GM21576 (cell line): ENCODE data around the gene LPGAT1.

Source experiments
- ATAC-seq: cut with Tn5 transposase; IDR thresholded peaks from one replicate; pipeline ENCODE4 v1.9.1; 2021; ENCODE audit warnings: mild to moderate bottlenecking, moderate library complexity; ENCODE audit not compliant: unreplicated experiment

LPGAT1 gene

DNA sequence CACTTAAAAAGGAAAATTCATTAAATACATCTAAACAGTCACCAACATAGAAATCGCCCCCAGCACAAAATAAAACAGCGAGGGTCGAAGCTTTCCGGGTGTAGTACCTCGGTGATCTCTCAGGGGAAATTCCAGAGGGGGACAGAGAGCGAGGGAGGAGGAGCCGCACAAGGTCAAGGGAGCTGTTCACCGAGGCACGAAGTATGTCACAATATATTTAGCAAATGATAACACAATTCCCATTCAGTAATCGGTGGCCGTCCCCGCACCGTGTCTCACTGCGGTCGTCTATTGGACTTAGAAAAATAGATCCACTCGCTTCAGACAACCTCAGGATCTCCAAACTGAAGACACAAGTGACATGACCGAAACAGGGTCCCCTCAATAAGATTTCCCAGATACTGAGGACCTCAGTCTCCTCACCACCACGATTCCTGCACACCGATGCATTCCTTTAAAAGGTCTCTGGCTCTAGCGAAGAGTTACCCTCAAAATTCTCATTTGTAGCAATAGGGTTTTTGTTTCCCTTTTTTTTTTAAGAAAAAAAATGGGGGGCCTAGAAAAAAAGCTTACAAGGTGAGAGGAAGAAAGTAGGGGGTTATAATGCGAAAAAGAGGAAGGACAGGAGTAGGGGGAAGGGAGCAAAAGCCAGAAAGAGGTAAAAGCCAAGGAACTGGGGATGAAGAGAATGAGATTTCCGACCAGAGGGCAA, 1.1 kb downstream of the LPGAT1 start:
- no peak for ATAC-seq

DNA sequence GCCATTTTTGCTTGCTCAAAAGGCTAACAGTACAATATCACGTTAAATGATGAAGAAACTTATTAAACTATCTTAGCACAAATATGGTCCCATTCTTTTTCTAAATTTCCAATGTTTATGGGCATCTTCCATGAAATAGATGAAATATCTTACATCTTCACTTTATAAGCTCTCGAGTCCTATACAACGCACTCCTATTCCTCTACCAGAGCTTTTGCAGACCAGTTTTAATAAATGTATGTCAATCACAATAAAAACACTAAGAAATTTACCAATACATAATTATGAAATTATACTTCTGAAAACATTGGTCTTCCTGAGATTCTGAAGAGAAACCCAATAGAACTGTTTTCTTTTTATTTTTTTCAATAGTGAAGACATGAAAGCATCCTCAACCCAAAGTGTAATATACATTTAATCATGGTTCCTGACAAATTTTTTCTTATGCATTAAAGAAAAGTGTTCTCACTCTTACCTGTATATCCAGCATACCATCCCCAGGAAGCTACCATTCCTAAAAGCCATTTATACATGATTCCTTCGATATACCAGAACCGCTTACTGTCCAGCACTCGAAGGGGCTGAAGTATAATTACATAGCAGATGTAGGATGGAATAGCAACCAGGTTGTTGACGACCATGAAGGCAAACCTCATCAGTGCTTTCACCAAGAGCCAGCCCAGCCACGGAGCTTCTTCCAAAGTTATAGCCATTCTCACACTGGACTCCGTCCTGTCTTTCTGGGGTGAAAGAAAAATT, 1.8 kb downstream of the LPGAT1 start:
- no peak for ATAC-seq

DNA sequence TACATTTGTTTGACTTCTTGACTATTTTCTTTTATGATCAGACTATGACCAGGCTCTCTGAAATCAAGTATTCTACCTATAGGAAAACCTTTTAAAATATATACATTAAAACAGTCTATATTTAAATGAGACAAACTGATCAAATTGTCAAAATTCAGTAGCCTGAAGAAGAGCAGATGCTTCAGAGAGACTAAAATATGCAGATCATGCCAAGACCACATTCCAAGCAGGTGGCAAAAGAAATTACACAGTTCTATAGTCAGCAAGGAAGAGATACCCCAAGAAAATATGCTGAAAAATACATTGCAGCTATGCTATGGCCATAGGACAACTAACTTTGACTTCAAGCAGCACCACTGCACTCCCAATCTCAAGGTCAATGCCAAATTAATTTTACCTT, 3.5 kb downstream of the LPGAT1 start:
- ATAC-seq: no peak

DNA sequence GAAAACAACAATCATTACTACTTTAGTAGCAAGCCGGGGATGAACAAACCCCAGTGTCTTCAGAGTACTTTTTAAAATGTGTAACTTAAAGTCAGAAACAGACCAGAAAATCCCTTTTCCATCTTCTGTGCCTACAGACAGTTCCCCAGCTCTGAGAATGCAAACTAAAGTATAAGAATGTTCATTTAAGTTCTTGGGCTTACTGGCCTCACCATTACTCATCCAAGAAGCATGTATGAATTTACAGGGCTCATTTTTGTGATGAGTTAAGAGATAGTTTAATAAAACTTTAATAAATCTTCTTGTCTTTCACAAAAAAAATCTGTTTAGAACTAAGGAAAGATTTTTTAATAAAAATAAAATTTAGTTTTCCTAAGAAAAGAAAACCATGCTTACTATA, 4.6 kb downstream of the LPGAT1 start:
- ATAC-seq: no peak

DNA sequence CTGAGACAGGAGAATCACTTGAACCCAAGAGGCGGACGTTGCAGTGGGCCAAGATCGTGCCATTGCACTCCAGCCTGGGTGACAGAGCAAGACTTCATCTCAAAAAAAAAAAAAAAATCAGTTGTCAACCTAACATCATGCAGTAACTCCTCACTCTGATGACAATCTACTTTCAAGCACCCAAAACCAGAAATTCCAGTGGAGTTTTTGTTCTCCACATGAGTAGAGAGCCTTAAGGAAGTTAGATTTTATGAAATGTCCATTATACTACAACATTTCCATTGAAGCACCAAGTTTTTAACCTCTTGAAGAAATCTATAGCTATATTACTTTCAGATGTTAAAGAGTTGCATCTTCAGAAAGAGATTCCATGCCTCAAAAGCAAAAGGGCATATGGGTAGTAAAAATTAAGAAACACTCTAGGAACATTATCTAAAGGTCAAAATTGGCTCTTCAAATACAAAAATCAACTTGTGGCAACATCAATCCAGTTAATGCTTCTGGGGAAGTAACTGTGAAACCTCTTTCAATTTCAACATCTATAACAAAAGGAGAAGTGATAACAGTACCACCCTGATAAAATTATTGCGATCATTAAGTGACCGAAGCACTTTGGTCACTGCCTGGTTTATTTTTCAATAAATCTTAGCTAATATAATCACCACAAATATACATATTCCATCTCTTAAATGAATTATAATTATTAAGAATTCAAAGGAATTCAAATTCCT, 7.7 kb downstream of the LPGAT1 start:
- ATAC-seq: no peak

DNA sequence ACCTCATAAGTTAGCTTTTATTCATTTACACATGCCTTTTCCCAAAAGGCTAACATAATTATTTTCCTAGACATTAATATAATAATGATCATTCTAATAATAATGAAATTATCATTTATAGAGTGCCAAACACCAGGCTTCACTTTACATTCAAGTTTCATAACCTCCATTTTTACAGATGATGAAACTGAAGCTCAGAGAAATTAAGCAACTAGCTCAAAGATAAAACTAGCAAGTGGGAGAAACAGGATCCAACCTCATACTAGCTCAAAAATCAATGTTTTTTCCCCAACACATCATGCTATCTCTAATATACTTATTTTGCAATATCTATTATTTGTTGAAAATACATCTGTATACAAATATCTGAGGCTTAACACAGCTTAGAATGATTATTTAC, 14.0 kb downstream of the LPGAT1 start:
- no peak for ATAC-seq

DNA sequence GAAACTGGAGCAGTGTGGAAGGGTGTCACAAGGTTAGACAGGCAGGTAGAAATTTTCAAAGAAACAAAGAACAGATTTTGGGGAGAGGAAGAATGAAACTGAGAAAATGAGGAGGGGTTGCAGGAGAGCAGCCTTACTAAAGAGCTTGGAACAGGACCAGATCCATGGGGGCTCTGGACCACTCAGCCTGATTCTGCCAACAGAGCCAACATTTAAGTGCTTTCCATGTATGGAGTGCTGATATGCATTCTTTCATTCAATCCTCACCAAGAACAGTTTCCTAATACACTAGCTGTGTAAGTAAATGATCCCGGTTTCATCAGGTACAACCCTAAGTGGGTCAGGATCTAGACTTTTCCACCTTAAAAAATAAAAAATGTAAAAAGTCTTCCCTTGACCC, 16.2 kb downstream of the LPGAT1 start:
- no peak for ATAC-seq

DNA sequence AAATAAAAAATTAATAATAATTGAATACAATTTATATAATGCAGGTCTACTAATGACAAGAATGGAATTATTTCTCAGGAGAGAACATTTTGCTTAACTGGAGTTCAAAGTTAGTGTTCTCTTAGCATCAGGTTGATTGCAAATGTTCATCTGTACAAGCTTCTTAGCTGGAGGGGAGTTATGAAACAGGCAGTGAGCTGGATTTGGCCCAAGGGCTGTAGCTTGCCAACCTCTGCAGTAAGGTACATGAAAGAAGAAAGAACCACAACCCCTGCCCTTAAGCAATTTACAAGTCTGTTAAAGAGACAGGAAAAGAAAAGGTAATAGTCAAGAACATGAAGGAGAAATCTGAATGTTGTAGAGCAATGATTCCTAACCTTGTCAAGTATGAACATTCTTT, 17.0 kb downstream of the LPGAT1 start:
- no peak for ATAC-seq

DNA sequence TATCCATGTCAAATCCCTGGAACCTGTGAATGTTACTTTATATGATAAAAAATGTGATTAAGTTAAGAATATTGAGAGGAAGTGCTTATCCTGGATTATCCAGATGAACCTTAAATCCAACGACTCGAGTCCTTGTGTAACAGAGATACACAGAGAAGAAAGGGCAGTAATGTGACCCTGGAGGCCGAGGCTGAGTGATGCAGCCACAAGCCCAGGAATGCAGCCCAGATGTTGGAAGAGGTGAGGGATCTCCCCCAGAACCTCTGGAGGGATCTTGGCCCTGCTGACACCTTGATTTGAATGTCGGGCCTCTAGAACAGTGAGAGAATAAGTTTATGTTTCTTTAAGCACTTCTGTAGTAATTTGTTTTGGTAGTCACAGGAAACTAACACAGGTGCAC, 18.0 kb downstream of the LPGAT1 start:
- ATAC-seq: no peak

DNA sequence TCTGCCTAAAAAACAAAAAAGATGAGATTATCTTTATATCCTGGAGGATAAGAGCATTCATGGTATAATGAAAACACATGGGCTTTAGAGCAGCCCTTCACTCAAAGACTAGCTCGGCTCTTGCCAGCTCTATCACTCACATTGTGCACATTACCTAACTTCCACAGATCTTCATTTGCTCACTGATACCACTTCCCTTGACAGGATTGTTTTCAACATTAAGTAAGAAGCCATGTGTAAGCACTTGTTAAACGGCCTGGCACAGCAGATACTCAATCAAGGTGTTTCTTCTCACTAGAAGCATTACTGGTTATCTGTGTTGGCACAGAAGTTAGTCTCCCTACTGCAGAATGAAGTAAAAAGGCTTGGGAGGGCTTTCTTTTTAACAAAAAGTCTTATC, 18.7 kb downstream of the LPGAT1 start:
- no peak for ATAC-seq

DNA sequence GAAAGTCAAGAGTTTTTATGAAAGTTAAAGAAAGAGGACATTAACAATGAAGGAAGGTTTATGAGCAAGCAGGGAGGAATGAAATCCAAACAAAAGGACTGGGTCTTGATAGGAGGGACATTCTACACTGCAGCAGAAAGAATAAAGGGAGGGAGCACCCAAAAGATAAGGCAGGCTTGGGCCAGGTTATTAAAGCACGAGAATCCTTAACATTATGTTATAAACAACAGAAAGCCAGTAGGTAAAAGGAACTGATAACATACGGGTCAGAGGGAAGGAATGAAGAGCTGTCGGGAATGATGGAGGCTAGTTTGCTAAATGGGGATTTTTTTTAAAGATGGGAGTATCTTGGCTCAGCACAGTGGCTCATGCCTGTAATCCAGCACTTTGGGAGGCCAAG, 19.4 kb downstream of the LPGAT1 start:
- ATAC-seq: no peak

DNA sequence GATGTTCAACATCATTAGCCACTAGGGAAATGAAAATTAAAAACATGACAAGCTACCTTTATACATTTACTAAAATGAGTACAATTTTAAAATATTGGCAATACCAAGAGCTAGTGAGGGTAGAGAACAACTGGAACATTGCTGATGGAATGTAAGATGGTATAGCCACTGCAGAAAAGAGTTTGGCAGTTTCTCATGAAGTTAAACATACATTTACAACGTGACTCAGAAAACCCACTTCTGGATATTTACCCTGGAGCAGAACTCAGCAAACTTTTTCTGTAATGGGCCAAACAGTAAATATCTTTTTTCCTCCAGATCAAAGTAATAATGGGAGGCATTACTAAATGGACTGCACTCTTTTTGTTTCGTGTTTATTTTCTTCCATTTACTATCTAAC, 22.1 kb downstream of the LPGAT1 start:
- ATAC-seq: no peak

DNA sequence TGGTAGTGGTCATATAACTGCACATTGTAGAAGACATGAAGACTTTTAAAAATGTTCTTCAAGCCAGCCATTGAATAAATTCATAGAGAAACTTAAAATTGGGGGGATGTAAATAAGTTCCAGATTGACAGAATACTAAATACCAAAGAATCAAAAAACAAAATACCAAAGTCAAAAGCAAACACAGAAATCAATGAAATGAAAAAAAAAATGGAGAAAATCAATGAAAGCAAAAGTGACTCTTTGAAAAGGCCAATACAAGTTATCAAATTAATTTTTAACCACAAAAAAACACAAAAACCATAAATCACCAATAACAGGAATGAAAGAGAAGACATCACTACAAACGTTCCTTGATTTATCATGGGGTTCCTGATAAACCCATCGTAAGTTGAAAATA, 25.6 kb downstream of the LPGAT1 start:
- ATAC-seq: no peak

DNA sequence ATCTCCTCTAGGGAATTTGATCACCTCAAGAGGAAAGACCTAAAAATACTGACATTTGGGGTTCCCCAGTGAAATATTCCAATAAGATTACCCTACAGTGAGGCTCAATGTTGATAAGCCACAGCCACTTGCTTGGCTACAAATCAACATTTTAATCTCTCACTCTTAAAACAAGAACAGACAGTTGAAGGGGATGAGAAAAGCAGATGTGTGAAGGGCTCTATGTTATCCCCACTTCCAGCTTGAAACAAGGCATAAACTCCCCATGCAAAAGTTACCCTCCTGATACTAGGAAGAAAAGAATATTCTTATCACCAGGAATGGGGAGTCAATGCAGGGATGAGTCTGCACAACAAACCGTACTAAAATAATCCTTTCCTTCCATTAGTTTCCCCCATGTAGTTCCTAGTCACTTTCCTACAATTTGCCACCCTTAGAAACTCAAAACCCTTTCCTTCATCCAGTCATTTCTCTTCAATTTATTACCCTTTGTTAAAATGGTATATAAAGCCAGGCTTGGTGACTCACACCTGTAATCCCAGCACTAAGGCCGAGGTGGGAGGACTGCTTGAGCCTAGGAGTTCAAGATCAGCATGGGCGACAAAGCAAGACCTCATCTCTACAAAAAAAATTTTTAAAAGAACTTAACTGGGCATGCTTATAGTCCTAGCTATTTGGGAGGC, 29.5 kb downstream of the LPGAT1 start:
- ATAC-seq: no peak

DNA sequence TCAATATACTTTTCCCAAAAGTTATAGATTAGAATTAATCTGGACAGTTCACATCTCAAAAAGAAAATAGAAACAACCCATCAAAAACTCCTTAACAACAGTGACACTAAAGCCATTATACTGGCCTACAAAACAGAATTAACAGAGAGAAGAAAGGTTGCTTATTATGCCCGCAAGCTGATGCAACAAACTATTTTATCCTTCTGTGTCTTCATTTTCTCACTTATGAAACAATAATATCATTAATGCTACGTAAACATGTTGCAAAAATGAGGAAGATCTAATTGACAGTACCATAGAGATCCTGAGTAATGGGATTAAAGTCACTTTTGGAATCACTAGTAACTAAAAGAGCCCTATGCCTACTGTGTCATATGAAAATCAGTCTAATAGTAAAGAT, 32.6 kb downstream of the LPGAT1 start:
- no peak for ATAC-seq

DNA sequence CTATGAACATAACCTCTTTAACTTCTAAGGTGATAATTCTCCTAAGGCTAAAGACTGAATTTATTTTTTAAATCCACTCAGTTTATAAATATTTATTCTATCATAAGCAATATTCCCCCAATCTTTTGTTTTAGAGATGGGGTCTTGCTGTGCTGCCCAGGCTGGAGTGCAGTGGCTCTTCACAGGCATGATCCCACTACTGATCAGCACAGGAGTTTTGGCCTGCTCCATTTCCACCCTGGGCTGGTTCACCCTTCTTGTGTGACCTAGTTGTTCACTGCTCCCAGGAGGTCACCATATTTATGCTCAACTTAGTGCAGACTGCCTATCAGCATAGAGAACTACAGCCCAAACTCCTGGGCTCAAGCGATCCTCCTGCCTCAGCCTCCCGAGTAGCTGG, 38.6 kb downstream of the LPGAT1 start:
- ATAC-seq: no peak

DNA sequence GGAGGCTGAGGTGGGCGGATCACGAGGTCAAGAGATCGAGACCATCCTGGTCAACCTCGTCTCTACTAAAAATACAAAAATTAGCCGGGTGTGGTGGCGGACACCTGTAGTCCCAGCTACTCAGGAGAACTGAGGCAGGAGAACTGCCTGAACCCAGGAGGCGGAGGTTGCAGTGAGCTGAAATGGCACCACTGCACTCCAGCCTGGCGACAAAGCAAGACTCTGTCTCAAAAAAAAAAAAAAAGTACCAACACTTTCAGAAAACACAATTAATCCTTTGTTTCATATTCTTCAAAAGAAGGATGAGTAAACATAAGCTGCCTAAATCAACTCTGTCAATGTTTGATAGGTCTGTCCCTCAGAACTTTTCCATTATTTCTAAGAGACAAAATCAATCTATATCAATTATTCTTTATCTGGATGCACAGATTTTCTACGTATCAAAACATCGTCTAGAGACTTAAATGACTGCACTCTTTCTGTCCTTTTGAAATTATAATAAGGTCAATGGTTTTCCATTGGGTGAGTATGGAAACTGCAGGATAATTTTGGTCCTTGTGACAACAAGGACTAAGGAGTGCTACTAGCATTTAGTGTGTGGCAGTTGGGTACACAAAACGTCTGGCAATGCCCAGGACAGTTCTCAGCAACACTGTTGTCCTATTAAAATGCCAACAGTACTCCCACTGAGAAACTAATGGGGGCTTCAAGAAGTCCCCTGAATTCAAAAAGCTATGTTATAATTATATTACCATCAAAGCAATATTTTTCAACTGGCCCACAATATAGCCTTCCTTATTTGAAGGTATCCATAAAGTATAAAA, 40.7 kb downstream of the LPGAT1 start:
- no peak for ATAC-seq

DNA sequence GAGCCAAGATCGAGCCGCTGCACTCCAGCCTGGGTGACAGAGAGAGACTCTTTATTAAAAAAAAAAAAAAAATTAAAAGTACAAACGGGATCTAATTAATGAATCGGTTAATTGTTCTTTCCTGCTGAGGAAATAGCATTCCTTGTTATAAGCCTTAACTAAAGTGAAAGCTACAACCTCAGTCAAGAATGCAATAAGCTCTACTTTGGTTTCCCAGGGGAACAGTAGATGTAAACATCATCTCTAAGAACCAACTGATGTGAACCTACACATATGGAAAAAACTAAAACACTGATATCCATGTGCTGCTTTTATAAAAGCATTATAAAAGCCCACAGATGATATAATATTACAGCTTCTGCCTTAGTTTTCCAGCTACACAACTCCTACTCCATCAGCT, 41.9 kb downstream of the LPGAT1 start:
- no peak for ATAC-seq

DNA sequence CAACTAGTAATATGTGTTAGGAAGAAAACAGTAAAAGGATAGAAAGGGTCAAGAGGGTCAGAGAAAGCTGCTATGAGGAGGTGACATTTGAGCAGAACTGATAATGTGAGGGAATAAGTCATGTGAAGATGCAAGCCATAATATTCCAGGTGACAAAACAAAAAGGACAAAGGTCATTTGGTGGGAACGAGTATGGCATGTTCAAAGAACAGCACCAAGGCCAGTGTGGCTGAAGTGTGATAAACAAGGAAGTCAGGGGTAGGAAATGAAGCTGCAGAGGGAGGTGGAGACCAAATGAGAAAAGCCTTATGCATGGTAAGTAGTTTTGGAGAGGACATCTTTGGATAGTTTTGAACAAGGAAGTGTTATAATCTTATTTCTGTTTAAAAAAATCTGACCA, 46.7 kb downstream of the LPGAT1 start:
- no peak for ATAC-seq

DNA sequence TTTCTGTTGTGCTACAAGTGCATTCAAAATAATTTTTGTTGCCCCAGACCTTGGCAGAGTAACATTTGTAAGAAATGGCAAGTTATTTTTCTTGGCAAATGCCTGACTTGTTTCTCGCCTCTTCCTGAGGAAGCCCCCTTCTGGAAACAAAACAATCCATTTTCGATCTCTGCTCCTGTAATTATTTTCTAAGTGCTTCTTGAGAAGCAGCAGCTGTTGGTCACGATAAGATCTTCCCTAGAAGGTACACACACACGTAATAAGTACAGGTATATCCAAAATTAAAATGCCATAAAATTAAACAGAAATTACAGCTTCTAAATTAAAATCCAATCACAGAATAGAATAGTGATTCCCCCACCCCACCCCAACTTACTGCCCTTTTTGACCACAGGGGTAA, 47.3 kb downstream of the LPGAT1 start:
- ATAC-seq: no peak

DNA sequence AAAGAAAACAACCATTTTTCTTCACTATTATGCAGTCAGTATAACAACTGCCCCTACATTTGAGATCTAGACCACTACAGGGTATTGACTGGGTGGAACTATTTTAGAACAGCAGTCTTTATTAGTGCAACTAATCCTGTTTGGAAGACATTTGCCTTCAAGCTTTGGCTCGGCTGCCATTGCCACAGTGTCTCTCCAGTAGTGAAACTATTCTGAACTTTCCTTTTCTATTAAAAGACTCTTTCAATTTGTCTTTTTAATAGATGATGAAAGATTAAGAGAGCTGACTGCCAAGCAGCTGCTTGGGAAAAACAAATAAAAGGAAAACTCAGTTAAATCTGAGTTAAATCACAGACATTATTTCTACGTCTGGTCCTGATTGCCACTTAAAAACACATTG, 49.3 kb downstream of the LPGAT1 start:
- no peak for ATAC-seq
